A673 (cell line): ENCODE data around the gene AKR1A1. TPM values are rescaled to one million over a fixed set of nuclear protein-coding genes. Genes with fewer than 3 reads are reported as not detected.

Source experiments
- BruUV-seq: library from RNA; stranded (reverse); fragments of 400-500 nt; replicated peaks from 2 replicates; lab custom pipeline; 2021; lab: Mats Ljungman, UMichigan
- CTCF ChIA-PET: fragments of 300-600 bp; sonication (Branson Sonifier 250); formaldehyde crosslinking; loops from one replicate; lab custom pipeline; 2022; ENCODE audit warnings: antibody characterized with exemption; lab: Charles Lee
- POLR2A ChIA-PET: fragments of 300-600 bp; sonication (Branson Sonifier 250); formaldehyde crosslinking; loops from one replicate; lab custom pipeline; 2022; ENCODE audit warnings: antibody characterized with exemption; ENCODE audit not compliant: low non-redundant PET; lab: Charles Lee
- DNase-seq: peaks from one replicate; pipeline ENCODE4 v3.0.0-alpha.2; 2015; ENCODE audit warnings: low spot score
- H3K27ac ChIP-seq: fragments of 200-600 bp; sonication (generic); 2 replicates; pipeline ENCODE4 v1.5.1; 2016; ENCODE audit warnings: mixed run types, low read depth, mild to moderate bottlenecking, mixed read lengths, antibody characterized with exemption, low read length; ENCODE audit not compliant: poor library complexity, severe bottlenecking
- H3K27me3 ChIP-seq: fragments of 200-600 bp; sonication (generic); replicated peaks from 2 replicates; pipeline ENCODE4 v1.6.1; 2017; ENCODE audit warnings: mixed run types, low read depth, mild to moderate bottlenecking, mixed read lengths, antibody characterized with exemption, low read length; ENCODE audit not compliant: insufficient read depth, poor library complexity
- H3K36me3 ChIP-seq: fragments of 200-600 bp; sonication (generic); 2 replicates; pipeline ENCODE4 v1.6.1; 2016; ENCODE audit warnings: mixed run types, mild to moderate bottlenecking, mixed read lengths, antibody characterized with exemption, low read length; ENCODE audit not compliant: insufficient read depth, poor library complexity, severe bottlenecking
- H3K4me1 ChIP-seq: fragments of 200-600 bp; sonication (generic); 2 replicates; pipeline ENCODE4 v1.6.1; 2017; ENCODE audit warnings: mixed run types, mild to moderate bottlenecking, mixed read lengths, antibody characterized with exemption, low read length; ENCODE audit not compliant: insufficient read depth, poor library complexity, severe bottlenecking
- H3K4me3 ChIP-seq: fragments of 200-600 bp; sonication (generic); 2 replicates; pipeline ENCODE4 v1.5.1; 2016; ENCODE audit warnings: low read depth, mixed run types, mild to moderate bottlenecking, mixed read lengths, low read length; ENCODE audit not compliant: poor library complexity, severe bottlenecking
- H3K9me3 ChIP-seq: fragments of 200-600 bp; sonication (generic); 2 replicates; pipeline ENCODE4 v1.6.1; 2016; ENCODE audit warnings: mixed run types, low read depth, mild to moderate bottlenecking, mixed read lengths, antibody characterized with exemption, low read length; ENCODE audit not compliant: poor library complexity, severe bottlenecking
- EZH2 ChIP-seq: fragments of 200-600 bp; sonication (generic); IDR thresholded peaks from 2 replicates; pipeline ENCODE4 v1.6.1; 2017; ENCODE audit warnings: borderline replicate concordance, low read depth, mild to moderate bottlenecking, mixed read lengths, antibody characterized with exemption, low read length; ENCODE audit not compliant: poor library complexity, severe bottlenecking
- intact Hi-C: fragments of 100-400 bp; cut with micrococcal nuclease; formaldehyde crosslinking; loops from one replicate; pipeline ENCODE4 v1.10.0; 2022; ENCODE audit not compliant: unreplicated experiment
- total RNA-seq: library from RNA; stranded (reverse); gene quantifications from 2 replicates; pipeline ENCODE4 v1.2.3, GENCODE V29; 2021
- TF ChIP-seq, protein P1 (sequence below): fragments of 300-800, 200-600 bp; sonication (generic); conservative IDR thresholded peaks from 2 replicates; pipeline ENCODE4 v1.5.1; 2017; ENCODE audit warnings: low read depth, mild to moderate bottlenecking, antibody characterized with exemption, low read length, moderate library complexity, mixed read lengths

AKR1A1 gene
- total RNA-seq, 1 experiment from 2014 or later = 183 TPM

DNA sequence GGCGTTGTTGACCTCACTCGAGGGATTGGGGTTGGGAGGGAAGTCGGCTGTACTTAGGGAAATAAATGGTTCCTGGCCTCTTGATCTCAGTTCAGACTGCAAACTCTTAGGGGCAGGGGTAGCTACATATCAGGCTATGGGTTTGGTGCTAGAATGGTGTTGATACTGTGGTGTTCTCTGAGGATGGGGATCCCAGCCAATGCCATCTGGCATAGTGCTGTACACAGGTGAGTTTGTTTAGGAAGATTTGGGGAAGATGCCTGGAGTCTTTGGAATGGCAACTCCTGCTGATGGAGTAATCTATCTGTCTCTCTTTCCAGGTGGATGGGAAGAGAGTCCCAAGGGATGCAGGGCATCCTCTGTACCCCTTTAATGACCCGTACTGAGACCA is 18.9 kb downstream of the AKR1A1 start:
- intact Hi-C loops = no loop called here
- Histone ChIP-seq H3K27me3 (no peaks in the 10 kb centered on the region), H3K36me3 (peaks cover 49% of the 10 kb centered on the region), H3K9me3 (no peaks in the 10 kb centered on the region), H3K4me1 (no peaks in the 10 kb centered on the region), H3K27ac (no peak overlapping the region), H3K4me3 (no peak overlapping the region)
- ChIA-PET POLR2A (no interaction called here), CTCF (interaction anchor here (0.7 to 1.3 kb wide), 4 partner anchors 14 to 266 kb away, joined by 3 to 5 read pairs (median 4); partner anchors contain the start of gene NASP)
- DNase-seq = no peak
- TF ChIP-seq, protein P1, sequence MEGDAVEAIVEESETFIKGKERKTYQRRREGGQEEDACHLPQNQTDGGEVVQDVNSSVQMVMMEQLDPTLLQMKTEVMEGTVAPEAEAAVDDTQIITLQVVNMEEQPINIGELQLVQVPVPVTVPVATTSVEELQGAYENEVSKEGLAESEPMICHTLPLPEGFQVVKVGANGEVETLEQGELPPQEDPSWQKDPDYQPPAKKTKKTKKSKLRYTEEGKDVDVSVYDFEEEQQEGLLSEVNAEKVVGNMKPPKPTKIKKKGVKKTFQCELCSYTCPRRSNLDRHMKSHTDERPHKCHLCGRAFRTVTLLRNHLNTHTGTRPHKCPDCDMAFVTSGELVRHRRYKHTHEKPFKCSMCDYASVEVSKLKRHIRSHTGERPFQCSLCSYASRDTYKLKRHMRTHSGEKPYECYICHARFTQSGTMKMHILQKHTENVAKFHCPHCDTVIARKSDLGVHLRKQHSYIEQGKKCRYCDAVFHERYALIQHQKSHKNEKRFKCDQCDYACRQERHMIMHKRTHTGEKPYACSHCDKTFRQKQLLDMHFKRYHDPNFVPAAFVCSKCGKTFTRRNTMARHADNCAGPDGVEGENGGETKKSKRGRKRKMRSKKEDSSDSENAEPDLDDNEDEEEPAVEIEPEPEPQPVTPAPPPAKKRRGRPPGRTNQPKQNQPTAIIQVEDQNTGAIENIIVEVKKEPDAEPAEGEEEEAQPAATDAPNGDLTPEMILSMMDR = no peak
- no peak for TF ChIP-seq EZH2
- no TSS peak for BruUV-seq

DNA sequence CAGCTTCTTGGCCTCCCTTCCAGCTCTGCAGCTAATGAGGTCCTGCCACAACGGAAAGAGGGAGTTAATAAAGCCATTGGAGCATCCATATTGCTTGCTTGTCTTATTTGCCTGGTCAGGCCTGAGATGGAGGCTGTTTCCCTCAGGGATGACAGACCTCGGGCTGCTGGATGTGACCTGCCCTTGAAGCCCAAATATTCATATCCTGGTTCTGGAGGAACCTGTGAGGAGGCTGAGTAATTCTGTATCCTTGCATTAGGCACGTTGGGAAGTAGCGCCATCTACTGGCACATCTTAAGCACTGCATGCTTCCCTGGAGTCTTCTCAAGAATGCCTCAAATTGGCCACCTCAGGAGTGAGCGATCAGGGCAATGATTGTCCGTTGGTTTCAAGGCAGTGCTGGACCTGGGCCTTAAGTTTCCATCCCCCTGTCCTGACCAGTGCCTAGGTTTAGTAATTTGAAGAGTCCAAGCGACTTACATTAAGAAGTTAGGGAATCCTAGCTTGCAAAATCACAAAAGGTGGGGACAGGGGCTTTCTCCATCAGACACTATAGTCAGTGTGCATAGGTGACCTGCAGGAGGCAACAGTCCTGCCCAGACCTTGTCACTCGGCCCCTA is 19.4 kb downstream of the AKR1A1 start:
- Histone ChIP-seq H3K4me1 (no peaks in the 10 kb centered on the region), H3K4me3 (no peak overlapping the region), H3K27ac (no peak overlapping the region), H3K36me3 (peaks cover 49% of the 10 kb centered on the region), H3K9me3 (no peaks in the 10 kb centered on the region), H3K27me3 (no peaks in the 10 kb centered on the region)
- DNase-seq = peak; percentile 79
- no peak for TF ChIP-seq EZH2
- TF ChIP-seq, protein P1 = peak; percentile 98
- no TSS peak for BruUV-seq
- ChIA-PET CTCF (interaction anchor here (1.2 to 1.3 kb wide), 2 partner anchors 13 to 45 kb away, joined by 3 to 4 read pairs; partner anchors contain the start of gene NASP), POLR2A (no interaction called here)
- intact Hi-C loops = loop anchor here (1.0 to 10.0 kb wide), 3 partner anchors 58 to 555 kb away; partner anchors contain the start of genes HECTD3 and UROD

DNA sequence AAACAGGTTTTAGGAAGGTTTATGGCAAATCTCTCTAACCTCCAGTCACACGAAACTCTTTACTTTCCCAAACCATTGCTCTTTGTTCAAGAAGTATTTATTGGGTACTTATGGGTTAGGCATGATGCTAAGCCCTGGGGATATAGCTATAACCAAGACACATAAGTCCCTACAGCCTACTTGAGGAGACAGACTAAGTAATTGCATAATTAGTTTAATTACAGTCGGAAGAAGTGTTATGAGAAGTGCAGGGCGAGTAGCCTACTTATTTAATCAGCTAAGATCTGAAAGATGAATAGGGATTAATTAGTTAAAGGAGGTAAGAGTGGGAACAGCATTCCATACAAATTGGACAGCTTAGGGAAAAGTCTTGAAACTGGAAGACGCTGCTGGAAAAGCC is 20.0 kb downstream of the AKR1A1 start:
- ChIA-PET CTCF (no interaction called here), POLR2A (no interaction called here)
- H3K4me3 ChIP-seq = no peak overlapping the region
- peaks cover 48% of the 10 kb centered on the region for H3K36me3 ChIP-seq
- intact Hi-C loops = loop anchor here (1.0 to 10.0 kb wide), 3 partner anchors 58 to 556 kb away; partner anchors contain the start of genes HECTD3 and UROD
- no peak for TF ChIP-seq EZH2
- TF ChIP-seq, protein P1 = no peak
- no peak for DNase-seq
- no peaks in the 10 kb centered on the region for H3K27me3 ChIP-seq
- BruUV-seq = no TSS peak
- H3K4me1 ChIP-seq = no peaks in the 10 kb centered on the region
- H3K27ac ChIP-seq = no peak overlapping the region
- H3K9me3 ChIP-seq = no peaks in the 10 kb centered on the region
